Hepatocyte (in vitro differentiated cells): Measurements from ENCODE around the gene STOM.

Experiments used
- EZH2 ChIP-seq: fragments of 200-600 bp; sonication (generic); IDR thresholded peaks from 2 replicates; pipeline ENCODE4 v1.6.1; 2016; ENCODE audit warnings: antibody characterized with exemption, mild to moderate bottlenecking, borderline replicate concordance
- TF ChIP-seq, protein P1 (sequence below): fragments of 200-600 bp; sonication (generic); IDR thresholded peaks from 2 replicates; pipeline ENCODE4 v1.5.1; 2016; ENCODE audit warnings: antibody characterized with exemption, mild to moderate bottlenecking; ENCODE audit not compliant: poor library complexity

GRCh38 chr9:121344184-121344583 is 25.9 kb downstream of the STOM start:
- TF ChIP-seq, protein P1, sequence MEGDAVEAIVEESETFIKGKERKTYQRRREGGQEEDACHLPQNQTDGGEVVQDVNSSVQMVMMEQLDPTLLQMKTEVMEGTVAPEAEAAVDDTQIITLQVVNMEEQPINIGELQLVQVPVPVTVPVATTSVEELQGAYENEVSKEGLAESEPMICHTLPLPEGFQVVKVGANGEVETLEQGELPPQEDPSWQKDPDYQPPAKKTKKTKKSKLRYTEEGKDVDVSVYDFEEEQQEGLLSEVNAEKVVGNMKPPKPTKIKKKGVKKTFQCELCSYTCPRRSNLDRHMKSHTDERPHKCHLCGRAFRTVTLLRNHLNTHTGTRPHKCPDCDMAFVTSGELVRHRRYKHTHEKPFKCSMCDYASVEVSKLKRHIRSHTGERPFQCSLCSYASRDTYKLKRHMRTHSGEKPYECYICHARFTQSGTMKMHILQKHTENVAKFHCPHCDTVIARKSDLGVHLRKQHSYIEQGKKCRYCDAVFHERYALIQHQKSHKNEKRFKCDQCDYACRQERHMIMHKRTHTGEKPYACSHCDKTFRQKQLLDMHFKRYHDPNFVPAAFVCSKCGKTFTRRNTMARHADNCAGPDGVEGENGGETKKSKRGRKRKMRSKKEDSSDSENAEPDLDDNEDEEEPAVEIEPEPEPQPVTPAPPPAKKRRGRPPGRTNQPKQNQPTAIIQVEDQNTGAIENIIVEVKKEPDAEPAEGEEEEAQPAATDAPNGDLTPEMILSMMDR = no peak
- TF ChIP-seq EZH2 = no peak
